HepG2 (cell line): Measurements from ENCODE around the gene FAAP100. TPM values are rescaled to one million over a fixed set of nuclear protein-coding genes. Genes with fewer than 3 reads are reported as not detected.

ENCODE experiments used
- ATAC-seq: fragments of 200-7000 bp; cut with Tn5 transposase; 3 replicates; pipeline ENCODE4 v1.9.1; 2020; ENCODE audit warnings: mild to moderate bottlenecking, moderate library complexity
- BruUV-seq: library from RNA; stranded (reverse); fragments of 400-500 nt; replicated peaks from 2 replicates; lab custom pipeline; 2021; lab: Mats Ljungman, UMichigan
- CTCF ChIA-PET: fragments of 300-600 bp; formaldehyde crosslinking; extraction: SDS; loops from one replicate; lab custom pipeline; 2021; ENCODE audit warnings: low total read pairs, inconsistent platforms, low intra/inter-chr PET ratio; lab: Yijun Ruan, JAX
- POLR2A ChIA-PET: fragments of 350-600 bp; sonication (Branson Sonifier 250); formaldehyde crosslinking; loops from one replicate; lab custom pipeline; 2020; ENCODE audit warnings: antibody characterized with exemption, inconsistent platforms; lab: Yijun Ruan, JAX
- DNase-seq: peaks from one replicate; pipeline ENCODE4 v3.0.0-alpha.2; 2015; ENCODE audit warnings: low spot score
- FAIRE-seq: peaks from 3 replicates; lab custom pipeline; 2011; peaks lifted over from hg19 to GRCh38; lab: Jason Lieb, UNC
- H2AFZ ChIP-seq: one replicate; pipeline ENCODE4 v1.6.1; 2011; ENCODE audit warnings: low read length, inconsistent platforms
- H3K27ac ChIP-seq: fragments of 300-600 bp; 3 replicates; pipeline ENCODE4 v1.8.0; 2011; ENCODE audit warnings: mixed run types, mild to moderate bottlenecking, mixed read lengths, low read length, inconsistent platforms; ENCODE audit not compliant: insufficient read depth; ENCODE audit errors: extremely low read length
- H3K27me3 ChIP-seq, 2 experiments: fragments of 200-600 bp in 1 of 2; 2 replicates in 1 of 2; 3 replicates in 1 of 2; pipeline versions ENCODE4 v1.6.0 to v1.8.0; 2011; ENCODE audit warnings: low read length in 2 of 2, mild to moderate bottlenecking in 2 of 2, moderate library complexity in 2 of 2, inconsistent platforms in 1 of 2; ENCODE audit not compliant: insufficient read depth in 2 of 2, control insufficient read depth in 1 of 2
- H3K36me3 ChIP-seq, 2 experiments: fragments of 200-600 bp in 1 of 2; replicated peaks in 1 of 2; 2 replicates in 1 of 2; 3 replicates in 1 of 2; pipeline versions ENCODE4 v1.5.1 to v1.8.0; 2011; ENCODE audit warnings: low read length in 2 of 2, inconsistent platforms in 1 of 2; ENCODE audit not compliant: insufficient read depth in 2 of 2, control insufficient read depth in 1 of 2
- H3K4me1 ChIP-seq: 2 replicates; pipeline ENCODE4 v1.5.1; 2012; ENCODE audit warnings: low read length, inconsistent platforms; ENCODE audit not compliant: insufficient read depth
- H3K4me2 ChIP-seq: 2 replicates; pipeline ENCODE4 v1.6.0; 2011; ENCODE audit warnings: low read depth, low read length, inconsistent platforms
- H3K4me3 ChIP-seq, 3 experiments: fragments of 200-600 bp in 1 of 3; sonication (generic), shearing (Covaris generic) in 1 of 3; replicated peaks in 1 of 3; 2 replicates each; pipeline ENCODE4 v1.5.1; 2011 to 2016; ENCODE audit warnings: low read length in 3 of 3, inconsistent platforms in 2 of 3, low read depth in 2 of 3, mild to moderate bottlenecking in 2 of 3, control low read depth in 1 of 3, mixed read lengths in 1 of 3; ENCODE audit not compliant: insufficient read depth in 1 of 3
- H3K79me2 ChIP-seq: one replicate; pipeline ENCODE4 v1.6.1; 2011; ENCODE audit warnings: low read length, inconsistent platforms; ENCODE audit not compliant: insufficient read depth
- H3K9ac ChIP-seq: 2 replicates; pipeline ENCODE4 v1.6.0; 2011; ENCODE audit warnings: mild to moderate bottlenecking, low read depth, low read length, inconsistent platforms; ENCODE audit not compliant: insufficient read depth
- H3K9me3 ChIP-seq: 2 replicates; pipeline ENCODE4 v1.5.1; 2012; ENCODE audit warnings: mild to moderate bottlenecking, low read length
- H4K20me1 ChIP-seq: 2 replicates; pipeline ENCODE4 v1.6.0; 2011; ENCODE audit warnings: inconsistent platforms, mild to moderate bottlenecking, low read length, moderate library complexity; ENCODE audit not compliant: insufficient read depth
- AGO1 ChIP-seq: fragments of 200-400 bp; formaldehyde crosslinking; IDR thresholded peaks from 2 replicates; pipeline ENCODE4 v1.6.1; 2017; ENCODE audit warnings: mild to moderate bottlenecking, low read depth, low read length, moderate library complexity; ENCODE audit not compliant: poor library complexity, severe bottlenecking
- AGO2 ChIP-seq: fragments of 200-400 bp; formaldehyde crosslinking; optimal IDR thresholded peaks from 2 replicates; pipeline ENCODE3; 2017; ENCODE audit warnings: mild to moderate bottlenecking, low read depth, low read length, moderate library complexity
- AKAP8 ChIP-seq: sonication (generic); formaldehyde crosslinking; IDR thresholded peaks from 2 replicates; pipeline ENCODE4 v1.5.1; 2020; ENCODE audit warnings: mild to moderate bottlenecking, missing genetic modification reagents
- HNRNPL ChIP-seq: fragments of 200-400 bp; formaldehyde crosslinking; IDR thresholded peaks from 2 replicates; pipeline ENCODE4 v1.6.1; 2017; ENCODE audit warnings: mild to moderate bottlenecking, low read depth, low read length
- KDM2A ChIP-seq: sonication (generic); formaldehyde crosslinking; IDR thresholded peaks from 2 replicates; pipeline ENCODE4 v1.4.0; 2020; ENCODE audit warnings: low read depth, missing genetic modification reagents, borderline replicate concordance
- KDM5A ChIP-seq: fragments of 200-600 bp; sonication (generic); IDR thresholded peaks from 2 replicates; pipeline ENCODE4 v1.7.0; 2018; ENCODE audit warnings: antibody characterized with exemption, mild to moderate bottlenecking, low read length, borderline replicate concordance
- MAFG ChIP-seq: sonication (generic); formaldehyde crosslinking; IDR thresholded peaks from 2 replicates; pipeline ENCODE4 v1.5.1; 2020; ENCODE audit warnings: mild to moderate bottlenecking, missing genetic modification reagents
- NR2F2 ChIP-seq: IDR thresholded peaks from 2 replicates; pipeline ENCODE4 v1.6.1; 2012; ENCODE audit warnings: low read depth, inconsistent platforms, borderline replicate concordance
- SAFB2 ChIP-seq: sonication (generic); formaldehyde crosslinking; IDR thresholded peaks from 2 replicates; pipeline ENCODE4 v1.5.1; 2020; ENCODE audit warnings: missing genetic modification reagents, low read depth, mild to moderate bottlenecking, borderline replicate concordance
- ZFP36 ChIP-seq: fragments of 150-350 bp; IDR thresholded peaks from 2 replicates; pipeline ENCODE4 v1.6.1; 2018; ENCODE audit warnings: borderline replicate concordance, low read length, low read depth; ENCODE audit not compliant: partially characterized antibody
- ZFY ChIP-seq: sonication (generic); formaldehyde crosslinking; IDR thresholded peaks from 2 replicates; pipeline ENCODE4 v1.4.0; 2020; ENCODE audit warnings: missing genetic modification reagents
- ZNF253 ChIP-seq: sonication (generic); formaldehyde crosslinking; IDR thresholded peaks from 2 replicates; pipeline ENCODE4 v1.8.0; 2022; ENCODE audit warnings: mild to moderate bottlenecking, missing genetic modification reagents, borderline replicate concordance
- WGBS: methylation state at CpG from one replicate; pipeline ENCODE4 v1.1.6; 2017; ENCODE audit warnings: low lambda C conversion rate; 5-methylcytosine and 5-hydroxymethylcytosine counted together
- in situ Hi-C: cut with HindIII; loops from 2 replicates; pipeline ENCODE4 v1.10.0; 2017; ENCODE audit warnings: low pct_unique_long_range_greater_than_20kb; ENCODE audit not compliant: extremely low pct_ligation_motif_present
- intact Hi-C: fragments of 100-400 bp; cut with micrococcal nuclease; formaldehyde crosslinking; loops from one replicate; pipeline ENCODE4 v1.10.0; 2022; ENCODE audit not compliant: unreplicated experiment
- polyA plus RNA-seq, 8 experiments: library from polyadenylated mRNA; depleted of rRNA in 3 of 8; stranded (reverse) in 7 of 8; unstranded in 1 of 8; fragments of >200 nt; fragmentation: Illumina TruSeq in 4 of 8; extraction: Trizol in 4 of 8; gene quantifications; 2 replicates each; pipeline versions ENCODE4 v1.2.1 to v1.2.3, GENCODE V29; 2011 to 2016; ENCODE audit warnings: low read depth in 4 of 8, missing spikeins in 1 of 8, mixed read lengths in 1 of 8; ENCODE audit not compliant: insufficient read depth in 1 of 8
- total RNA-seq, 5 experiments: library from RNA; depleted of rRNA; stranded (reverse); fragments of >200 nt; fragmentation: Illumina TruSeq; extraction: Trizol; gene quantifications; 2 replicates each; pipeline ENCODE4 v1.2.3, GENCODE V29; 2016; ENCODE audit warnings: low read depth in 1 of 5
- TF ChIP-seq, protein P1 (sequence below): sonication (generic); formaldehyde crosslinking; IDR thresholded peaks from 2 replicates; pipeline ENCODE4 v1.4.0; 2020; ENCODE audit warnings: missing genetic modification reagents

Gene FAAP100
- total and polyA plus RNA-seq, 2 of the 13 experiments (the other 11 are each of a cell fraction or from before 2014, with no cell fraction given): 7.6 to 20.8 TPM

DNA sequence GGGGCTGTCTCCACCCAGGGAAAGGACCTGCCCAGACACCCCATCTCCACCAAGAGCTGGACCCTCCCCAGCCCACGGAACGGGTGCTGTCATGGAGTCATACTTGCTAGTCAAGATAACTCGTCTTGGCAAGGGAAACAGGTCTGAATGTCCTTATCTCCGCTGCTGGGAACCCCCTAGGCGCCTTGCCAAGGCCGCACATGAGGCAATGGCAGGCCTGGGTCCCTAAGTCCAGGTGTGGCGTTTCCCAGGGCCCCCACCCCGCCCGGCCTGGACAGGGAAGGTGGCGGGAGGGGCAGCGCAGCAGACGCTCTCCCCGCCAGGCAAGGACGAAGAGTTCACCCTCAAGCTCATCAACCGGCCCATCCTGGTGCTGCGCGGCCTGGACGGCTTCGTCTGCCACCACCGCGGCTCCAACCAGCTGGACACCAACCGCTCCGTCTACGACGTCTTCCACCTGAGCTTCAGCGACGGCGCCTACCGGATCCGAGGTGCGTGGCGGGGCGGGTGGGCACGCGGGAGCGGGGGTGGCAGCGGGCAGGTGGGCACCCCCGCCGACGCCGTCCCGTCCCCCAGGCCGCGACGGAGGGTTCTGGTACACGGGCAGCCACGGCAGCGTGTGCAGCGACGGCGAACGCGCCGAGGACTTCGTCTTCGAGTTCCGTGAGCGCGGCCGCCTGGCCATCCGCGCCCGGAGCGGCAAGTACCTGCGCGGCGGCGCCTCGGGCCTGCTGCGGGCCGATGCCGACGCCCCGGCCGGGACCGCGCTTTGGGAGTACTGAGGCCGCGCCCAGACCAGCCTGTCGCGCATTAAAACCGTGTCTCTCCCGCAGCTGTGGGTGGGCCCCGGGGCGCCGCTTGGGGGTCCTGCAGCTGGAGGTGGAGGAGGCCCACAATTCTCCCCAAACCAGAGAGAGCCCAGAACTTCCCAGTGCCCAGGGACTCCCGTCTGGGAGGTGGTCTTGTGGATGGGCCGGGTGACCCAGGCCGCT is 15.6 kb downstream of the FAAP100 start:
- Histone ChIP-seq H3K27me3 (no peaks in the 10 kb centered on the region), H3K9ac (no peak overlapping the region), H3K4me3 (no peak overlapping the region), H3K36me3 (peaks cover 4 to 14% of the 10 kb centered on the region in 2 experiments), H3K4me1 (peaks cover 13% of the 10 kb centered on the region), H2AFZ (no peak overlapping the region), H3K79me2 (no peaks in the 10 kb centered on the region), H3K27ac (no peak overlapping the region), H3K9me3 (peaks cover 7% of the 10 kb centered on the region; the same call in 1 of the 2 replicates), H3K4me2 (no peak overlapping the region), H4K20me1 (no peaks in the 10 kb centered on the region)
- intact Hi-C loops (no loop called here), in situ Hi-C loops (no loop called here)
- WGBS: 71% methylated on average over 64 of the region's 89 CpGs
- no peak for FAIRE-seq
- ChIA-PET POLR2A (interaction anchor here (0.7 kb wide), 1 partner anchor 21 kb away, joined by 3 read pairs; no protein-coding TSS in a partner anchor), CTCF (interaction anchor here (1.9 kb wide), 1 partner anchor 284 kb away, joined by 8 read pairs; no protein-coding TSS in a partner anchor)
- ATAC-seq: no peak; the same call in 2 of the 3 replicates
- 0 out of 2 replicates have a peak, but pooled peaks have one; percentile 37 for TF ChIP-seq SAFB2 (CRISPR knock-in tag)
- TF ChIP-seq, protein P1, sequence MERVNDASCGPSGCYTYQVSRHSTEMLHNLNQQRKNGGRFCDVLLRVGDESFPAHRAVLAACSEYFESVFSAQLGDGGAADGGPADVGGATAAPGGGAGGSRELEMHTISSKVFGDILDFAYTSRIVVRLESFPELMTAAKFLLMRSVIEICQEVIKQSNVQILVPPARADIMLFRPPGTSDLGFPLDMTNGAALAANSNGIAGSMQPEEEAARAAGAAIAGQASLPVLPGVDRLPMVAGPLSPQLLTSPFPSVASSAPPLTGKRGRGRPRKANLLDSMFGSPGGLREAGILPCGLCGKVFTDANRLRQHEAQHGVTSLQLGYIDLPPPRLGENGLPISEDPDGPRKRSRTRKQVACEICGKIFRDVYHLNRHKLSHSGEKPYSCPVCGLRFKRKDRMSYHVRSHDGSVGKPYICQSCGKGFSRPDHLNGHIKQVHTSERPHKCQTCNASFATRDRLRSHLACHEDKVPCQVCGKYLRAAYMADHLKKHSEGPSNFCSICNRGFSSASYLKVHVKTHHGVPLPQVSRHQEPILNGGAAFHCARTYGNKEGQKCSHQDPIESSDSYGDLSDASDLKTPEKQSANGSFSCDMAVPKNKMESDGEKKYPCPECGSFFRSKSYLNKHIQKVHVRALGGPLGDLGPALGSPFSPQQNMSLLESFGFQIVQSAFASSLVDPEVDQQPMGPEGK (CRISPR knock-in tag): peak; percentile 48; the same call in 1 of the 2 replicates
- TF ChIP-seq MAFG: no peak
- no peak for TF ChIP-seq ZFP36
- TF ChIP-seq KDM5A: no peak
- TF ChIP-seq ZFY: 0 out of 2 replicates have a peak, but pooled peaks have one; percentile 17
- TF ChIP-seq AKAP8 (CRISPR knock-in tag): peak; percentile 47; the same call in 1 of the 2 replicates
- TF ChIP-seq HNRNPL: 0 out of 2 replicates have a peak, but pooled peaks have one; percentile 17
- peak; percentile 95 for TF ChIP-seq AGO1
- peak; percentile 57 for TF ChIP-seq AGO2
- no peak for TF ChIP-seq ZNF253
- no peak for TF ChIP-seq NR2F2
- peak; percentile 58; the same call in 1 of the 2 replicates for TF ChIP-seq KDM2A (CRISPR knock-in tag)
- no peak for DNase-seq
- no TSS peak for BruUV-seq
